ENCODE data around the gene LRCH4. TPM values are rescaled to one million over a fixed set of nuclear protein-coding genes. Genes with fewer than 3 reads are reported as not detected.

LRCH4 gene
- total and polyA plus RNA-seq, 2 of the 13 experiments (the other 11 are each of a cell fraction or from before 2014, with no cell fraction given), result 7.0 to 9.3 TPM

GRCh38 chr7:100611983-100612729 lies 26.2 kb upstream of the LRCH4 start, which contains the start of gene MOSPD3:
Gene MOSPD3, plus strand, starts transcription at chr7:100612540. Its CDS starts 252 bp downstream, at chr7:100612792.
- Histone ChIP-seq H4K20me1 (ENCODE audit: insufficient read depth, low read length) (no peaks in the 10 kb centered on the region), H2AFZ (ENCODE audit: low read length) (peak within 1 kb of the TSS; percentile 34), H3K9me3 (ENCODE audit: low read length) (no peaks in the 10 kb centered on the region), H3K4me2 (ENCODE audit: low read depth, low read length) (peak within 1 kb of the TSS; percentile 95), H3K9ac (ENCODE audit: insufficient read depth, low read depth, low read length) (peak within 1 kb of the TSS; percentile 79), H3K27ac (ENCODE audit: extremely low read length, insufficient read depth, low read length) (peak within 1 kb of the TSS; percentile 95), H3K79me2 (ENCODE audit: insufficient read depth, low read length) (no peaks in the 10 kb centered on the region), H3K4me3 (replicated peaks in 1 of 3; ENCODE audit: insufficient read depth in 1 of 3, low read depth in 2 of 3, low read length in 3 of 3) (peak within 1 kb of the TSS; percentile 61 to 81 (median 77)), H3K4me1 (ENCODE audit: insufficient read depth, low read length) (peaks cover 29% of the 10 kb centered on the region), H3K36me3 (replicated peaks in 1 of 2; ENCODE audit: control insufficient read depth in 1 of 2, insufficient read depth in 2 of 2, low read length in 2 of 2) (no peaks in the 10 kb centered on the region), H3K27me3 (ENCODE audit: control insufficient read depth in 1 of 2, insufficient read depth in 2 of 2, low read length in 2 of 2) (no peaks in the 10 kb centered on the region)
- BruUV-seq (replicated peaks), result no TSS peak
- CTCF ChIA-PET (ENCODE audit: low intra/inter-chr PET ratio, low total read pairs), result interaction anchor here (0.6 kb wide), 1 partner anchor 94 kb away, joined by 3 read pairs; the partner anchor contains the start of gene POP7
- ATAC-seq (peak; percentile 94), DNase-seq (ENCODE audit: low spot score) (peak; percentile 99), FAIRE-seq (peak; percentile 99)
- intact Hi-C loops (cut with micrococcal nuclease; ENCODE audit: unreplicated experiment), result loop anchor here (1.0 to 5.0 kb wide), 2 partner anchors 26 to 80 kb away; partner anchors contain the start of genes FBXO24, GIGYF1 and LRCH4
- POLR2A ChIA-PET, result interaction anchor here (0.7 to 3.7 kb wide), 34 partner anchors 9 to 263 kb away, joined by 3 to 61 read pairs (median 6); partner anchors contain the start of genes ACTL6B, AGFG2, EPHB4 and FBXO24
- in situ Hi-C loops (cut with HindIII; ENCODE audit: extremely low pct_ligation_motif_present, low pct_unique_long_range_greater_than_20kb), result loop anchor here (5.0 kb wide), 1 partner anchor 80 kb away; the partner anchor contains the start of gene GIGYF1
- WGBS (ENCODE audit: low lambda C conversion rate), result 0% methylated on average over 14 of the region's 61 CpGs
- TF ChIP-seq HDAC2 (CRISPR knock-in tag; IDR thresholded peaks at IDR 0.05), result no peak
- TF ChIP-seq ZC3H4 (CRISPR knock-in tag; IDR thresholded peaks at IDR 0.05; ENCODE audit: borderline replicate concordance), result no peak
- TF ChIP-seq FOXK2 (IDR thresholded peaks at IDR 0.05), result 0 out of 2 replicates have a peak, but pooled peaks have one; percentile 8
- no peak for TF ChIP-seq ZNF276 (CRISPR knock-in tag; IDR thresholded peaks at IDR 0.05; ENCODE audit: low read depth)
- TF ChIP-seq GATAD2A (CRISPR knock-in tag; IDR thresholded peaks at IDR 0.05), result no peak
- peak; percentile 54; the same call in 1 of the 2 replicates for TF ChIP-seq ZBTB21 (CRISPR knock-in tag; IDR thresholded peaks at IDR 0.05)
- TF ChIP-seq, protein P1, sequence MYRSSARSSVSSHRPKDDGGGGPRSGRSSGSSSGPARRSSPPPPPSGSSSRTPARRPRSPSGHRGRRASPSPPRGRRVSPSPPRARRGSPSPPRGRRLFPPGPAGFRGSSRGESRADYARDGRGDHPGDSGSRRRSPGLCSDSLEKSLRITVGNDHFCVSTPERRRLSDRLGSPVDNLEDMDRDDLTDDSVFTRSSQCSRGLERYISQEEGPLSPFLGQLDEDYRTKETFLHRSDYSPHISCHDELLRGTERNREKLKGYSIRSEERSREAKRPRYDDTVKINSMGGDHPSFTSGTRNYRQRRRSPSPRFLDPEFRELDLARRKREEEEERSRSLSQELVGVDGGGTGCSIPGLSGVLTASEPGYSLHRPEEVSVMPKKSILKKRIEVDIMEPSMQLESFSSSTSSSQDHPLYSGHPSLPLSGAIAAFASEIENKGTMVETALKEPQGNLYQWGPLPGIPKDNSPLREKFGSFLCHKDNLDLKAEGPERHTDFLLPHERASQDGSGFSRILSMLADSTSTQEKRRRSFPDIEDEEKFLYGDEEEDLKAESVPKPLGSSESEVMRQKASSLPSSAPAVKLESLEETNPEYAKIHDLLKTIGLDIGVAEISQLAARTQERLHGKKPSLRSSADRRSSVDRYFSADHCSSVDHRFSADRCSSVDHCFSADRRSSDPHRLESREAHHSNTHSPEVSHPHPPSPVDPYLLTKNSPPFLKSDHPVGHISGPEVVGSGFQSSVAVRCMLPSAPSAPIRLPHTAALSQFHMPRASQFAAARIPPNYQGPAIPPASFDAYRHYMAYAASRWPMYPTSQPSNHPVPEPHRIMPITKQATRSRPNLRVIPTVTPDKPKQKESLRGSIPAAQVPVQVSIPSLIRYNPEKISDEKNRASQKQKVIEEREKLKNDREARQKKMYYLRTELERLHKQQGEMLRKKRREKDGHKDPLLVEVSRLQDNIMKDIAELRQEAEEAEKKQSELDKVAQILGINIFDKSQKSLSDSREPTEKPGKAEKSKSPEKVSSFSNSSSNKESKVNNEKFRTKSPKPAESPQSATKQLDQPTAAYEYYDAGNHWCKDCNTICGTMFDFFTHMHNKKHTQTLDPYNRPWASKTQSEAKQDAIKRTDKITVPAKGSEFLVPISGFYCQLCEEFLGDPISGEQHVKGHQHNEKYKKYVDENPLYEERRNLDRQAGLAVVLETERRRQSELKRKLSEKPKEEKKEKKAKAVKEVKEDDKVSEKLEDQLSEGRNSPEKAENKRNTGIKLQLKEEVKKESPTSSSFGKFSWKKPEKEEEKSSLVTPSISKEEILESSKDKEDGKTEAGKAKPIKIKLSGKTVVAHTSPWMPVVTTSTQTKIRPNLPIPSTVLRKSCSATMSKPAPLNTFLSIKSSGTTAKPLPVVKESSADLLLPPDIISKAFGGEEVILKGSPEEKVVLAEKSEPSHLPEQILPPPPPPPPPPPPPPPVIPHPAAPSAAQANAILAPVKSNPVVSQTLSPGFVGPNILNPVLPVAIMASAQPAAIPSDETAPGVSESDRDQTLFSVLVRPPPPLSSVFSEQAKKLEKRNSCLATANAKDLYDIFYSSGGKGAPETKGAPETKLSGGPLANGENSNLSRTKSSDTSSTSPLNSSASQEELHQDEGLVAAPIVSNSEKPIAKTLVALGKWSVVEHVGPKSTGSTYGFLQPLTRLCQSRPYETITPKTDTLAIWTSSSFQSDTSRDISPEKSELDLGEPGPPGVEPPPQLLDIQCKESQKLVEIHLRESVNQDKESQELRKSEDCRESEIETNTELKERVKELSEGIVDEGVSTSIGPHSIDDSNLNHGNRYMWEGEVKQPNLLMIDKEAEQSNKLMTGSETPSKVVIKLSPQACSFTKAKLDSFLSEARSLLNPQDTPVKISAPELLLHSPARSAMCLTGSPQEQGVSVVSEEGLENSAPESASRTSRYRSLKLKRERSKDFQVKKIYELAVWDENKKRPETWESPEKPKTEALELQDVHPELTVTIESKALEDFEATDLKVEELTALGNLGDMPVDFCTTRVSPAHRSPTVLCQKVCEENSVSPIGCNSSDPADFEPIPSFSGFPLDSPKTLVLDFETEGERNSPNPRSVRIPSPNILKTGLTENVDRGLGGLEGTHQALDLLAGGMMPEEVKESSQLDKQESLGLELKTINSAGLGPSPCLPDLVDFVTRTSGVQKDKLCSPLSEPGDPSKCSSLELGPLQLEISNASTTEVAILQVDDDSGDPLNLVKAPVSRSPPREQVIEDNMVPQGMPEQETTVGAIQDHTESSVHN (CRISPR knock-in tag; IDR thresholded peaks at IDR 0.05), result no peak
- no peak for TF ChIP-seq NFKB2 (CRISPR knock-in tag; IDR thresholded peaks at IDR 0.05; ENCODE audit: borderline replicate concordance)
- TF ChIP-seq TRIM24 (CRISPR knock-in tag; IDR thresholded peaks at IDR 0.05), result no peak
- TF ChIP-seq SP1 (IDR thresholded peaks at IDR 0.05), result no peak
- TF ChIP-seq SP1 (CRISPR knock-in tag; IDR thresholded peaks at IDR 0.05), result peak; percentile 50; the same call in 1 of the 2 replicates
- TF ChIP-seq ELF4 (CRISPR knock-in tag; IDR thresholded peaks at IDR 0.05; ENCODE audit: borderline replicate concordance), result peak; percentile 70; the same call in 1 of the 2 replicates
- no peak for TF ChIP-seq ZNF331 (CRISPR knock-in tag; IDR thresholded peaks at IDR 0.05)
- no peak for TF ChIP-seq HMG20A (CRISPR knock-in tag; IDR thresholded peaks at IDR 0.05; ENCODE audit: borderline replicate concordance)
- TF ChIP-seq FOXJ3 (CRISPR knock-in tag; IDR thresholded peaks at IDR 0.05; ENCODE audit: borderline replicate concordance), result no peak

Measured in HepG2 (cell line).